ENCODE data around the gene RTKN.

GRCh38 chr2:74387346-74387745 lies 54.4 kb downstream of the RTKN start:
- TF ChIP-seq NR3C1 (IDR thresholded peaks at IDR 0.05) (no peak), SMC3 (IDR thresholded peaks at IDR 0.05) (no peak)

All from A549 (cell line).